ENCODE results near the gene COL27A1. TPM values are rescaled to one million over a fixed set of nuclear protein-coding genes. Genes with fewer than 3 reads are reported as not detected.

COL27A1 gene
- total RNA-seq, 1 donor from 2014 or later: 65.1 TPM

- Mint-ChIP-seq H3K4me3 (no peak overlapping the region), H3K9me3 (no peaks in the 10 kb centered on the region), H3K4me1 (ENCODE audit: unreplicated experiment) (peaks cover 42% of the 10 kb centered on the region), H3K27ac (no peak overlapping the region), H3K36me3 (peaks cover 12% of the 10 kb centered on the region), H3K27me3 (no peaks in the 10 kb centered on the region)
- TF ChIP-seq, protein P1, sequence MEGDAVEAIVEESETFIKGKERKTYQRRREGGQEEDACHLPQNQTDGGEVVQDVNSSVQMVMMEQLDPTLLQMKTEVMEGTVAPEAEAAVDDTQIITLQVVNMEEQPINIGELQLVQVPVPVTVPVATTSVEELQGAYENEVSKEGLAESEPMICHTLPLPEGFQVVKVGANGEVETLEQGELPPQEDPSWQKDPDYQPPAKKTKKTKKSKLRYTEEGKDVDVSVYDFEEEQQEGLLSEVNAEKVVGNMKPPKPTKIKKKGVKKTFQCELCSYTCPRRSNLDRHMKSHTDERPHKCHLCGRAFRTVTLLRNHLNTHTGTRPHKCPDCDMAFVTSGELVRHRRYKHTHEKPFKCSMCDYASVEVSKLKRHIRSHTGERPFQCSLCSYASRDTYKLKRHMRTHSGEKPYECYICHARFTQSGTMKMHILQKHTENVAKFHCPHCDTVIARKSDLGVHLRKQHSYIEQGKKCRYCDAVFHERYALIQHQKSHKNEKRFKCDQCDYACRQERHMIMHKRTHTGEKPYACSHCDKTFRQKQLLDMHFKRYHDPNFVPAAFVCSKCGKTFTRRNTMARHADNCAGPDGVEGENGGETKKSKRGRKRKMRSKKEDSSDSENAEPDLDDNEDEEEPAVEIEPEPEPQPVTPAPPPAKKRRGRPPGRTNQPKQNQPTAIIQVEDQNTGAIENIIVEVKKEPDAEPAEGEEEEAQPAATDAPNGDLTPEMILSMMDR (conservative IDR thresholded peaks at IDR 0.05): no peak
- DNase-seq (ENCODE audit: extremely low spot score, unreplicated experiment): no peak
Measured at GRCh38 chr9:114168281-114169028, 13.1 kb downstream of the COL27A1 start.

DNA sequence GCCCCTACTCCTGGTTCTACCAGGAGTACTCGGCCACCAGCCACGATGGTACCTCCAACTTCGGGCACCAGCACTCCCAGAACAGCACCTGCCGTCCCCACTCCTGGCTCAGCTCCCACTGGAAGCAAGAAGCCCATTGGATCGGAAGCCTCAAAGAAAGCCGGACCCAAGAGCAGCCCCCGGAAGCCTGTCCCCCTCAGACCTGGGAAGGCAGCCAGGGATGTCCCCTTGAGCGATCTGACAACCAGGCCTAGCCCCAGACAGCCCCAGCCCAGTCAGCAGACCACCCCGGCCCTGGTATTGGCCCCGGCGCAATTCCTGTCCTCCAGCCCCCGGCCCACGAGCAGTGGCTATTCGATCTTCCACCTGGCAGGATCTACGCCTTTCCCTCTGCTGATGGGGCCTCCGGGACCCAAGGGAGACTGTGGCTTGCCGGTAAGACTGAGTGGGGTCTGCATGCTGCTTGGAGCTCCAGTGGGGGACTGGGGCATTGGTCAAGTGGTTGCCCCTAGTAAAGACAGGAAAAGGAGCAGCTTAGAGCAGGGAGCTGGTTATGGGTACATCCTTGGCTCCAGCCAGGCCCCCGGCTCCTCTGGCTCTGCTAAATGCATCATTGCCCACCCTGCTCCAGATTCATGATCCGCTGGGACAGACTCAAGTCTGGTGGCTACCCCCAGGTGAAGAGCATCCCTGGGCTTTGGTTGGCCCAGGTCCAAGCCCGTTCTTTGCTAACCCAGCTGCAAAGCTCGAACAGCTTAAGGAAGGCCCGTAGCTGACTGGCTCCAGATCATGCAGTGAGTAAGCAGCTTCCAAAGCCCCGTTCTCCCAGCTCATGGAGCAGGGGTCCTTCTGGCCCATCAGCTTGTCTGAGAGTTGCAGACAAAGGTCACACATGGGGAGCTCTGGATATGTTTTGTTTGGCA lies 14.0 kb downstream of the COL27A1 start:
- H3K4me1 Mint-ChIP-seq (ENCODE audit: unreplicated experiment): peaks cover 45% of the 10 kb centered on the region
- H3K36me3 Mint-ChIP-seq: peaks cover 15% of the 10 kb centered on the region
- H3K27me3 Mint-ChIP-seq: no peaks in the 10 kb centered on the region
- no peak for DNase-seq (ENCODE audit: extremely low spot score, unreplicated experiment)
- TF ChIP-seq, protein P1 (conservative IDR thresholded peaks at IDR 0.05): no peak
- H3K9me3 Mint-ChIP-seq: no peaks in the 10 kb centered on the region
- H3K4me3 Mint-ChIP-seq: no peak overlapping the region
- H3K27ac Mint-ChIP-seq: no peak overlapping the region

DNA sequence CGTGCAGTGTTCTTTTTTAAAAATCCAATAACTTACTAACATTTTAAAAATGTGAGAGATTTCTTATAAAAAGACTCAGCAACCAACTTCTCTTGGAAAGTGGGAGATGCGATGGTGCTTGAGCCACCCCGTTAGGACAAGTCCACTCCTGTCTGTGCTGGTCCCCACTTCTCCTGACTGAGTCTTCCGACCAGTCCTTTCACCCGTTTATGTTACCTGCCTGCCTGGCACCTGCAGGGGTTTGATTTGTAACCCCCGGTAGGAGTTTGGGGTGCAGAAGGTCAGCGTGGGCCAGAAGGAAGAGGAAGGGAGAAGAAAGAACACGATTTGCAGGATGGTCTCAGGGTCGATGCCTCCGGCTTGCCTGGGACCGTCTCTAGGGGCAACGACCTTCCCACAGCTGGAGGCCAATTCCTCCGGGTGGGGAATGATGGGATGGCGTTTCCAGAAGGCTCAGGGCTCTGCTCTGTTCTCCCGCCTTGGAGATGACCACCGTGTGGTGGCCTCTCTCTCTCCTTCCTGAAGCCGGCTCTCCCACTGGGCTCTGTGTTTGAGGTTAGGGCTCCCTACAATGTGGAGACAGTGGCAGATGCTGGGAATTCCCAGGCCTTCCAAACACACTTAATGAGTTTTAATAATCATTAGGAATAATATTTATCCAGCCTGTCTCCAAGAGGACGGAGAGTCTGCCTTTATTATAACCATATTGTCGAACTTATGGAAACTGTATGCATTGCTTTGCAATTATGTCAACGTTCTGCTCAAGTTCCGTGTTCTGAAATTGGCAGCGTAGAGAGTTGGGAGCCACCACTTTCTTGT lies 14.8 kb downstream of the COL27A1 start:
- H3K4me3 Mint-ChIP-seq: no peak overlapping the region
- no peak for DNase-seq (ENCODE audit: extremely low spot score, unreplicated experiment)
- peaks cover 15% of the 10 kb centered on the region for H3K36me3 Mint-ChIP-seq
- no peaks in the 10 kb centered on the region for H3K27me3 Mint-ChIP-seq
- H3K27ac Mint-ChIP-seq: no peak overlapping the region
- no peaks in the 10 kb centered on the region for H3K9me3 Mint-ChIP-seq
- TF ChIP-seq, protein P1 (conservative IDR thresholded peaks at IDR 0.05): no peak
- peaks cover 46% of the 10 kb centered on the region for H3K4me1 Mint-ChIP-seq (ENCODE audit: unreplicated experiment)

DNA sequence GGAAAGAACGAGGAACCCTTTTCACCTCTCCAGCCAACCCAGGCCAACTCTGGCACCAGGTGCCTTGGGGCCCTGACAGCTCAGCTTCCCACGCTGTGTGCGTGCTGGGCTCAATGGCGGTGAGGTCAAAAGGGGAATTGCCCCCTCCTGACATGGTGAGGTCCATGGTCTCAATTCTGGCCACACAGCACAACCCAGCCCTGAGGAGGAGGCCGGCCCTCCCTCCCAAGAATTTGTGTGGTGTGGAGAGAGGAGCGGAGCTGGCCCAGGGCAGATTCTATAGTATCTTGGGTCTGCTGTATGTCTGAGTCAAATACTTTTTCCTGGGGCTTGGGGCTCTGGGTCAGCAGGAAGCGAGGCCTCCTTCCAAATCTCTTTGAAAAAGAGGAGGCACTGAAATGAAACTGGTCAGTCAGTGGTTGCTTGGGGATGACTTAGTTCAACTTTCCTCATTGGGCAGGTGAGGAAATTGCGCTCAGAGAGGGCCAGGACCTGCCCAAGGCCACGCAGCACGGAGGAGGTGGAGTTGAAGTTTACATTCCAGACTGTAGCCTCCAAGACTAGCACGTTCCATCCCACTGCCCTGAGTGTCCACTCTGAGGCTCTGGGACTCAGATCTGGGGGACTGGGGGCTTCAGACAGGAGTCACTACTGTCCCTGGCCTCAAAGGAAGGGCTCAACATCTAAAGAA lies 15.6 kb downstream of the COL27A1 start:
- DNase-seq (ENCODE audit: extremely low spot score, unreplicated experiment): no peak
- no peaks in the 10 kb centered on the region for H3K27me3 Mint-ChIP-seq
- H3K4me3 Mint-ChIP-seq: no peak overlapping the region
- no peak overlapping the region for H3K27ac Mint-ChIP-seq
- no peaks in the 10 kb centered on the region for H3K9me3 Mint-ChIP-seq
- peaks cover 15% of the 10 kb centered on the region for H3K36me3 Mint-ChIP-seq
- TF ChIP-seq, protein P1 (conservative IDR thresholded peaks at IDR 0.05): no peak
- H3K4me1 Mint-ChIP-seq (ENCODE audit: unreplicated experiment): peaks cover 46% of the 10 kb centered on the region

DNA sequence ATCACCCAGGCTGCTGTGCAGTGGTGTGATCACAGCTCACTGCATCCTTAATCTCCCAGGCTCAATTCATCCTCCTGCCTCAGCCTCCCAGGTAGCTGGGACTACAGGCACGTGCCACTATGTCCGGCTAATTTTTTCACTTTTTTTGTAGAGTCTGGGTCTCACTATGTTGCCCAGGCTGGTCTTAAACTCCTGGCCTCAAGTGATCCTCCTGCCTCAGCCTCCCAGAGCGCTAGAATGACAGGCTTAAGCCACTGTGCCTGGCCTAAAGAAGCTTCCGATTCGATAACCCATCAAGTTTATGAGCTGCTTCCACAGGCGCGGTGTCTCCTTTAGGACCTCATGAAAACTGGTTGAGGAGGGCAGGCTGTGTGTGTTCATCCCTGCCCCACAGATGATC lies 16.2 kb downstream of the COL27A1 start:
- Mint-ChIP-seq H3K36me3 (peaks cover 15% of the 10 kb centered on the region), H3K4me1 (ENCODE audit: unreplicated experiment) (peaks cover 46% of the 10 kb centered on the region), H3K27me3 (no peaks in the 10 kb centered on the region), H3K9me3 (no peaks in the 10 kb centered on the region), H3K27ac (no peak overlapping the region), H3K4me3 (no peak overlapping the region)
- TF ChIP-seq, protein P1 (conservative IDR thresholded peaks at IDR 0.05): no peak
- no peak for DNase-seq (ENCODE audit: extremely low spot score, unreplicated experiment)

All from type B pancreatic cell (in vitro differentiated cells).